Measurements from ENCODE around the gene DAZL. TPM values are rescaled to one million over a fixed set of nuclear protein-coding genes. Genes with fewer than 3 reads are reported as not detected.
A peak's percentile ranks its signal among the peaks of the same experiment; 100 is the strongest.
"Not testable (repeated sequence)": the region's sequence is repeated elsewhere in the genome, so short reads cannot be mapped to it uniquely, and the experiment has no call there.

The DAZL gene
- polyA plus RNA-seq (ENCODE audit: insufficient read length): not detected

GRCh38 chr3:16604887-16605602 lies at the start of gene DAZL:
TSS of gene DAZL (minus strand) at chr3:16605423. CDS start at chr3:16605205, 218 bp downstream.
- no peak for DNase-seq

- DNase-seq: no peak
Observed at GRCh38 chr3:16654976-16655375, 49.8 kb upstream of the DAZL start.

- no peak for DNase-seq
Observed at GRCh38 chr3:16653712-16654111, 48.5 kb upstream of the DAZL start.

- no peak for DNase-seq
Observed at GRCh38 chr3:16647668-16648067, 42.4 kb upstream of the DAZL start.

GRCh38 chr3:16639806-16640205 lies 34.6 kb upstream of the DAZL start:
- DNase-seq: no peak

- DNase-seq: no peak
Observed at GRCh38 chr3:16633948-16634347, 28.7 kb upstream of the DAZL start.

- DNase-seq: no peak
Observed at GRCh38 chr3:16632395-16632794, 27.2 kb upstream of the DAZL start.

- no peak for DNase-seq
Observed at GRCh38 chr3:16618721-16619120, 13.5 kb upstream of the DAZL start.

GRCh38 chr3:16617155-16617554 lies 11.9 kb upstream of the DAZL start:
- not testable (repeated sequence) for DNase-seq

GRCh38 chr3:16616083-16616482 lies 10.9 kb upstream of the DAZL start:
- no peak for DNase-seq

- no peak for DNase-seq
Observed at GRCh38 chr3:16614033-16615031, 9.1 kb upstream of the DAZL start.

GRCh38 chr3:16609927-16610580 lies 4.8 kb upstream of the DAZL start:
- DNase-seq: no peak

- DNase-seq: no peak
Observed at GRCh38 chr3:16608816-16609215, 3.6 kb upstream of the DAZL start.

GRCh38 chr3:16607718-16608117 lies 2.5 kb upstream of the DAZL start:
- DNase-seq: no peak

GRCh38 chr3:16606398-16606797 lies 1.2 kb upstream of the DAZL start:
- DNase-seq: no peak

GRCh38 chr3:16605966-16606365 lies 743 bp upstream of the DAZL start:
- no peak for DNase-seq

GRCh38 chr3:16604433-16604832 lies 790 bp downstream of the DAZL start:
- DNase-seq: no peak

GRCh38 chr3:16601537-16602005 lies 3.7 kb downstream of the DAZL start:
- no peak for DNase-seq

- peak; percentile 78 for DNase-seq
Observed at GRCh38 chr3:16600780-16601536, 4.3 kb downstream of the DAZL start.

GRCh38 chr3:16599694-16600093 lies 5.5 kb downstream of the DAZL start:
- no peak for DNase-seq

- DNase-seq: no peak
Observed at GRCh38 chr3:16596352-16597032, 8.7 kb downstream of the DAZL start.
